Panc1 (cell line): ENCODE measurements around the gene TMEM121B.

ENCODE experiments used
- TF ChIP-seq, protein P1 (sequence below): fragments of 450-650 bp; IDR thresholded peaks from 2 replicates; pipeline ENCODE4 v1.5.1; 2017; ENCODE audit warnings: mild to moderate bottlenecking
- TF ChIP-seq, protein P2 (sequence below), 2 experiments: IDR thresholded peaks; 2 replicates each; pipeline ENCODE4 v1.6.1; 2011 to 2012; ENCODE audit warnings: low read depth in 2 of 2, control low read depth in 1 of 2, low read length in 1 of 2, mild to moderate bottlenecking in 1 of 2, moderate library complexity in 1 of 2; ENCODE audit not compliant: insufficient read depth in 1 of 2

DNA sequence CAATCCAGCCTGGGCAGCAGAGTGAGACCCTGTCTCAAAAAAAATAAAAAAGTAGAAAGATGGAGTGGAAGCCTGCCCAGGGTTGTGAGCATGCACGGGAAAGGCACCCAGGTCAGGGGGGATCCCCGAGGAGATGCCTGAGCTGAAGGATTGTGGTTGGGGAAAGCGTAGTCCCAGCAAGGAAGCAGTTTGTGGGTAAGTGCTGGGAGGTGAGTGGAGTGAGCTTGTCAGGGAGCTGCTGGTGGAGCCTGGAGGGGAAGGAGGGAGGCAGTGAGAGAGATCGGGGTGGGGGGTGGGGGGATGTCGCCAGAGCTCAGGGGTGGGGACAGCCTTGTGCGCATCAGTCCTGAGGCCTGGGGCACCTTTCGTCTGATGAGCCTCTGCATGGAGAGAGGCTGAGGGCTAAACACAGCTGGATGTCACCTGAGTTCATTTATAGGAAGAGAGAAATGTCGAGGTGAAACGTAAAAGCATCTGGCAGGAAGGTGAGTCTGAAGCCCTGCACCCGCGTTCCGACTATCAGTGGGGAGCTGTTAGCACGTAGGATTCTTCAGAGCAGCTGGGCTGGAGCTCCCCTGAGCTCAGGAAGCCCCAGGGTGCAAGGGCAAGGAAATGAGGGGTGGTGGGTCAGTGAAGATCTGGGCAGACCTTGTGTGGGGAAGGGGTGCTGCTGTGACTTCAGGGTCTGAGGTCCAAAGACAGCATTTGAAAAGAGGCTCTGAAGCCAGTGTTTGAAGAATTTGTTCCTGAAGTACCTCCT is 10.2 kb downstream of the TMEM121B start:
- TF ChIP-seq, protein P1, sequence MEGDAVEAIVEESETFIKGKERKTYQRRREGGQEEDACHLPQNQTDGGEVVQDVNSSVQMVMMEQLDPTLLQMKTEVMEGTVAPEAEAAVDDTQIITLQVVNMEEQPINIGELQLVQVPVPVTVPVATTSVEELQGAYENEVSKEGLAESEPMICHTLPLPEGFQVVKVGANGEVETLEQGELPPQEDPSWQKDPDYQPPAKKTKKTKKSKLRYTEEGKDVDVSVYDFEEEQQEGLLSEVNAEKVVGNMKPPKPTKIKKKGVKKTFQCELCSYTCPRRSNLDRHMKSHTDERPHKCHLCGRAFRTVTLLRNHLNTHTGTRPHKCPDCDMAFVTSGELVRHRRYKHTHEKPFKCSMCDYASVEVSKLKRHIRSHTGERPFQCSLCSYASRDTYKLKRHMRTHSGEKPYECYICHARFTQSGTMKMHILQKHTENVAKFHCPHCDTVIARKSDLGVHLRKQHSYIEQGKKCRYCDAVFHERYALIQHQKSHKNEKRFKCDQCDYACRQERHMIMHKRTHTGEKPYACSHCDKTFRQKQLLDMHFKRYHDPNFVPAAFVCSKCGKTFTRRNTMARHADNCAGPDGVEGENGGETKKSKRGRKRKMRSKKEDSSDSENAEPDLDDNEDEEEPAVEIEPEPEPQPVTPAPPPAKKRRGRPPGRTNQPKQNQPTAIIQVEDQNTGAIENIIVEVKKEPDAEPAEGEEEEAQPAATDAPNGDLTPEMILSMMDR: no peak
- TF ChIP-seq, protein P2, sequence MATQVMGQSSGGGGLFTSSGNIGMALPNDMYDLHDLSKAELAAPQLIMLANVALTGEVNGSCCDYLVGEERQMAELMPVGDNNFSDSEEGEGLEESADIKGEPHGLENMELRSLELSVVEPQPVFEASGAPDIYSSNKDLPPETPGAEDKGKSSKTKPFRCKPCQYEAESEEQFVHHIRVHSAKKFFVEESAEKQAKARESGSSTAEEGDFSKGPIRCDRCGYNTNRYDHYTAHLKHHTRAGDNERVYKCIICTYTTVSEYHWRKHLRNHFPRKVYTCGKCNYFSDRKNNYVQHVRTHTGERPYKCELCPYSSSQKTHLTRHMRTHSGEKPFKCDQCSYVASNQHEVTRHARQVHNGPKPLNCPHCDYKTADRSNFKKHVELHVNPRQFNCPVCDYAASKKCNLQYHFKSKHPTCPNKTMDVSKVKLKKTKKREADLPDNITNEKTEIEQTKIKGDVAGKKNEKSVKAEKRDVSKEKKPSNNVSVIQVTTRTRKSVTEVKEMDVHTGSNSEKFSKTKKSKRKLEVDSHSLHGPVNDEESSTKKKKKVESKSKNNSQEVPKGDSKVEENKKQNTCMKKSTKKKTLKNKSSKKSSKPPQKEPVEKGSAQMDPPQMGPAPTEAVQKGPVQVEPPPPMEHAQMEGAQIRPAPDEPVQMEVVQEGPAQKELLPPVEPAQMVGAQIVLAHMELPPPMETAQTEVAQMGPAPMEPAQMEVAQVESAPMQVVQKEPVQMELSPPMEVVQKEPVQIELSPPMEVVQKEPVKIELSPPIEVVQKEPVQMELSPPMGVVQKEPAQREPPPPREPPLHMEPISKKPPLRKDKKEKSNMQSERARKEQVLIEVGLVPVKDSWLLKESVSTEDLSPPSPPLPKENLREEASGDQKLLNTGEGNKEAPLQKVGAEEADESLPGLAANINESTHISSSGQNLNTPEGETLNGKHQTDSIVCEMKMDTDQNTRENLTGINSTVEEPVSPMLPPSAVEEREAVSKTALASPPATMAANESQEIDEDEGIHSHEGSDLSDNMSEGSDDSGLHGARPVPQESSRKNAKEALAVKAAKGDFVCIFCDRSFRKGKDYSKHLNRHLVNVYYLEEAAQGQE (IDR thresholded peaks at IDR 0.05; ENCODE audit: insufficient read depth in 1 of 2, low read depth in 2 of 2, low read length in 1 of 2): no peak
